ENCODE data around the gene CSGALNACT2.
"Not testable (repeated sequence)": the region's sequence is repeated elsewhere in the genome, so short reads cannot be mapped to it uniquely, and the experiment has no call there.

The CSGALNACT2 gene

DNA sequence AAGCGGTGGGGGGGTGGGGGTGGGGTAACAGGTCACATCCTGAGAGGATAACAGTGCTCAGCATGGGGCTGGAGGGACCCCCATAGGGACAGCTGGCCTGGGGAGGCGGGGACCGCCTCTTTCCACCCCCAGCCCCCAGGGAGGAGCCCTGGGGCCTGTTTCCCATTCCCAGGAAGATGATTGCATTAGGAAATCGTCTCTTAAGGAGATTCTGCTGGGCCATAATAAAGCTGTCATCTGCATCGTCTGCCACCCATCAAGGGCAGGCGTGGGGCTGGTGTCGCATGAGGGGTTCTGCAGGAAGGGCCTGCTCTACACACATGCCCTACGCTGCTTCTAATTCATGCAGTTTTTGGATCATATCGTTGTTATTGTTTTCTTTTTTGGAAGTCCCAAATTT lies 44.2 kb upstream of the CSGALNACT2 start:
- TF ChIP-seq, protein P1, sequence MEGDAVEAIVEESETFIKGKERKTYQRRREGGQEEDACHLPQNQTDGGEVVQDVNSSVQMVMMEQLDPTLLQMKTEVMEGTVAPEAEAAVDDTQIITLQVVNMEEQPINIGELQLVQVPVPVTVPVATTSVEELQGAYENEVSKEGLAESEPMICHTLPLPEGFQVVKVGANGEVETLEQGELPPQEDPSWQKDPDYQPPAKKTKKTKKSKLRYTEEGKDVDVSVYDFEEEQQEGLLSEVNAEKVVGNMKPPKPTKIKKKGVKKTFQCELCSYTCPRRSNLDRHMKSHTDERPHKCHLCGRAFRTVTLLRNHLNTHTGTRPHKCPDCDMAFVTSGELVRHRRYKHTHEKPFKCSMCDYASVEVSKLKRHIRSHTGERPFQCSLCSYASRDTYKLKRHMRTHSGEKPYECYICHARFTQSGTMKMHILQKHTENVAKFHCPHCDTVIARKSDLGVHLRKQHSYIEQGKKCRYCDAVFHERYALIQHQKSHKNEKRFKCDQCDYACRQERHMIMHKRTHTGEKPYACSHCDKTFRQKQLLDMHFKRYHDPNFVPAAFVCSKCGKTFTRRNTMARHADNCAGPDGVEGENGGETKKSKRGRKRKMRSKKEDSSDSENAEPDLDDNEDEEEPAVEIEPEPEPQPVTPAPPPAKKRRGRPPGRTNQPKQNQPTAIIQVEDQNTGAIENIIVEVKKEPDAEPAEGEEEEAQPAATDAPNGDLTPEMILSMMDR (IDR thresholded peaks at IDR 0.05; ENCODE audit: low read depth, low read length): no peak

DNA sequence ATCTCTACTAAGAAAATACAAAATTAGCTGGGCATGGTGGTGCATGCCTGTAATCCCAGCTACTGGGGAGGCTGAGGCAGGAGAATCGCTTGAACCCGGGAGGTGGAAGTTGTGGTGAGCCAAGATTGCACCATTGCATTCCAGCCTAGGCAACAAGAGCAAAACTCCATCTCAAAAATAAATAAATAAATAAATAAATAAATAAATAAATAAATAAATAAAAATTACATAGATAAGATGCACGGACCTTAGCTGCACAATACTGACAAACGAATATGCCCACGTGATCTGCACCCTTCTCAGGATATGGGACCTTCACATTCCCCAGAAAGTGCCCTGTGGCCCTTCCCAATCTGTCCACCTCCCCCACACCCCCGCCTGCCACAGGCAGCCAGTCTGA lies 38.9 kb upstream of the CSGALNACT2 start:
- DNase-seq (ENCODE audit: extremely low read depth, low read depth): not testable (repeated sequence)

More for the DNA sequence above, 44.2 kb upstream of the CSGALNACT2 start:
- DNase-seq (ENCODE audit: extremely low read depth, low read depth): no peak

DNA sequence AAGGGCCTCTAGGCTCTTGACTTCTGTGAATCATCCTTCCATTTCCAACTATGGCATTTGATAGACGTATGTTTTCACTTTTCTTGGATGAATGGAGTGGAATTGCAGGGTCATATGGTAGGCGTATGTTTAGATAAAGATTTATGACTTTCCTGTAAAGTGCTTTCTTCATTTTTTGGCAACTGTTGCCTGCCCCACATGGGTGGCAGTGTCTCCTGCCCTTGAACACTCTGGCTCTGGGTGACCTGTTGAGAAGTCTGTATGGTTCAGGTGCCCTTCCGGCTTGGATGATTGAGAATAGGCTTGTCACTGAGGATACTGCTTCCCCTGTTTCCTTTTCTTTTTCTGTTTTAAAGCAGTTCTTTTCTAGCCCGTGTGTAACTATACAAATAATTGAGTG lies 38.3 kb upstream of the CSGALNACT2 start:
- TF ChIP-seq, protein P1 (IDR thresholded peaks at IDR 0.05; ENCODE audit: low read depth, low read length): no peak
- DNase-seq (ENCODE audit: extremely low read depth, low read depth): no peak

DNA sequence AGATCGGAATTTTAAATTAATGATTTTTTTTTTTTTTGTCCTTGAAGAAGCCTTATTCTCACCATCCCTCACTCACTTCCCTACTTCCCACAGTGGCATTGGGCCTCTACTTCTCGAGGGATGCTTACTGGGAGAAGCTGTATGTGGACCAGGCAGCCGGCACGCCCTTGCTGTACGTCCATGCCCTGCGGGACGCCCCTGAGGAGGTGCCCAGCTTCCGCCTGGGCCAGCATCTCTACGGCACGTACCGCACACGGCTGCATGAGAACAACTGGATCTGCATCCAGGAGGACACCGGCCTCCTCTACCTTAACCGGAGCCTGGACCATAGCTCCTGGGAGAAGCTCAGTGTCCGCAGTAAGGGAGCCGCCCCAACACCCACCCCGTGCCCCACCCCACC lies 37.9 kb upstream of the CSGALNACT2 start:
- no peak for DNase-seq (ENCODE audit: extremely low read depth, low read depth)
- TF ChIP-seq, protein P1 (IDR thresholded peaks at IDR 0.05; ENCODE audit: low read depth, low read length): no peak

DNA sequence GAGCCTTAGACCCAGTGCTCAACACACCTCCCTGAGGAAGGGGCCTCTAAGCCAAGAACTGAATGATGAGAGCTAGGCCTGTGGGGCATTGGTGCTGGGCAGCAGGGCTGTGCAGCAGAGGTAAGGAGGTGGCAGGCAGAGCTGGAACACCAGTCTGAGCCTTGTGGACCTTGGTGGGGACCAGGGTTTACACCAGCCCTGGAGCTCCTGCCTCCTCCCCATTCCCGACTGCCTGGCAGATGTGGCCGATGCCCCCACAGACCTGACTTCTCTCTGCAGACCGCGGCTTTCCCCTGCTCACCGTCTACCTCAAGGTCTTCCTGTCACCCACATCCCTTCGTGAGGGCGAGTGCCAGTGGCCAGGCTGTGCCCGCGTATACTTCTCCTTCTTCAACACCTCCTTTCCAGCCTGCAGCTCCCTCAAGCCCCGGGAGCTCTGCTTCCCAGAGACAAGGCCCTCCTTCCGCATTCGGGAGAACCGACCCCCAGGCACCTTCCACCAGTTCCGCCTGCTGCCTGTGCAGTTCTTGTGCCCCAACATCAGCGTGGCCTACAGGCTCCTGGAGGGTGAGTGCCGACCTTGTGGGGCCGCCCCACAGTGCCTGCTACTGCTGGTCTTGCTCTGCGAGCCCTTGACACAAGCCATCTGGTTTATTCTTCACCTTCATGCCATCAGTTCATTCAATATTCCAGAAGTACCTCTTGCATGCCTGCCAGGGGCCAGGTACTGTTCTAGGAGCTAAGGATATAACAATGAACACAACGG lies 36.0 kb upstream of the CSGALNACT2 start:
- TF ChIP-seq, protein P1 (IDR thresholded peaks at IDR 0.05; ENCODE audit: low read depth, low read length): no peak
- DNase-seq (ENCODE audit: extremely low read depth, low read depth): no peak

DNA sequence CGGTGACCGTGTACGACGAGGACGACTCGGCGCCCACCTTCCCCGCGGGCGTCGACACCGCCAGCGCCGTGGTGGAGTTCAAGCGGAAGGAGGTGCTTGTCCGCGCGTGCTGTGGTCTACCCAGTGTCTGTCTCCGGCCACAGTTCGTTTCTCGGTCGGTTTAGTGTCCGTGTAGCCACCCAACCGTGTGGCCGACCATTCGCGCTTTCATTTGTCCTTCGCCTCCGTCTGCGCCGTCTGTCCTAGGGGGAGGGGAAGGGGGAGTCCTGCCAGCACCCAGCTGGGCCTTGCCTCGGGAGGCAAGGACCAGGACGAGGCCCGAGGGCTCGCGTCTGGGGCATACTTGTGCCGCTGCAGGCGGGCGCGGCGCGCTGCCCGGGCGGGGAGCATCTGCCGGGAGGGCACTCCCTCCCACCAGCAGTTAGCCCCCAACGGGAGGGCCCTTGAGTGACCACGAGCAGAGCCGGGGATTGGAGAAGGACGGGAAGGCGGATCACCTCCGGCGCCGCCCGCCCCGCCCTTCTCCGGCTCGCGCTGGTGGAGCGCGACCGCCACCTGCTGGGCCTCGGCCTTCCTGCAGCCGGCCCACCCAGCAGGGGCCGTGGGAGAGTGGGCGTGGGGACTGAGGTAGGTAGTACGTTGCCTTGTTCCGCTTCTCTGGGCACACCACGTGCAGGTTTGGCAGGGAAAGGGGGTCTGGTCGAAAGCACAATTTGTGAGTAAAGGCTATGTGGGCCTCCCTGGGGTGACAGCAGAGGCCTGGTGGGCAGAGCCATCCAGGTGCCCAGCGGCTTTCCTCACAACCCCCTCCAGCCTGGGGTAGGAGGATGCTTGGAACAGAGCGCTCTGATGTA lies 32.9 kb upstream of the CSGALNACT2 start:
- DNase-seq (ENCODE audit: extremely low read depth, low read depth): peak; percentile 30
- TF ChIP-seq, protein P1 (IDR thresholded peaks at IDR 0.05; ENCODE audit: low read depth, low read length): peak; percentile 81

DNA sequence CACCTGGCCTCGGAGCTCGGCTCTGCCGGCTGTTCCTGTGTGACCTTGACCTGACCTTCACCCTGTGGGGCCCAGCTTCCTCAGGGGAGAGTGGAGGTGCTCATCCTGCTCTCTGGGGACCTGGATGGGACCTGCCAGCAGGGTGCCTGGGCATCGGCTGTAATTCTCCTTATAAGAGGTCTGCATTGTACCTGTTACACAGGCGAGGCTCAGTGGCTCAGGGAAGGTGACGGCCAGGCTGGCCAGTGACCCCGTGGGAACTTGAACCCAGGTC lies 32.4 kb upstream of the CSGALNACT2 start:
- no peak for DNase-seq (ENCODE audit: extremely low read depth, low read depth)
- TF ChIP-seq, protein P1 (IDR thresholded peaks at IDR 0.05; ENCODE audit: low read depth, low read length): no peak

All from AG09319 (cell line).